Posterior vena cava (tissue), 2 donors: Measurements from ENCODE around the gene DYNC1I1. TPM values are rescaled to one million over a fixed set of nuclear protein-coding genes. Genes with fewer than 3 reads are reported as not detected.
A peak's percentile ranks its signal among the peaks of the same experiment; 100 is the strongest.

Experiments
- DNase-seq: peaks from one replicate; pipeline ENCODE4 v3.0.0-alpha.2; 2020; ENCODE audit warnings: low spot score
- intact Hi-C, 2 donors: fragments of 100-400 bp; cut with DNase I; formaldehyde crosslinking; loops; one replicate each; pipeline versions ENCODE4 v1.14.1 to v1.14.2; 2022 to 2023
- long read RNA-seq, 2 donors: library from polyadenylated mRNA; unstranded; transcript quantifications; one replicate each; pipeline ENCODE4 v2.0.0, GENCODE V29; 2020 to 2021
- total RNA-seq, 2 donors: library from RNA; stranded (reverse); fragmentation: NEBNext Ultra II Directional; extraction: Animal tissue kit (Norgen Biotek cat#: 25700); gene quantifications; one replicate each; pipeline ENCODE4 v1.2.1, GENCODE V29; 2021
- donor health status: DM: yes; HTN: yes; CAD: no.
- donor health status: DM: yes; HTN: yes; CAD: no.

Gene DYNC1I1
- 10 to 100 TPM; 15.8 to 17.9 TPM for total RNA-seq
- long read RNA-seq, donor 1, transcript DYNC1I1-205 (17 exons, 2,947 nt), result major isoform, 6 of 14 reads
- long read RNA-seq, donor 1, partial matches to known transcripts, result 3 of 14 reads
- long read RNA-seq, donor 1, other reads (novel, unspliced or antisense), result 2 of 14 reads
- long read RNA-seq, donor 2, transcript DYNC1I1-202 (16 exons, 2,843 nt), result minor isoform, 13 of 52 reads
- long read RNA-seq, donor 2, transcript DYNC1I1-205 (17 exons, 2,947 nt), result major isoform, 17 of 52 reads
- long read RNA-seq, donor 2, partial matches to known transcripts, result 13 of 52 reads
- long read RNA-seq, donor 2, other reads (novel, unspliced or antisense), result 9 of 52 reads

DNA sequence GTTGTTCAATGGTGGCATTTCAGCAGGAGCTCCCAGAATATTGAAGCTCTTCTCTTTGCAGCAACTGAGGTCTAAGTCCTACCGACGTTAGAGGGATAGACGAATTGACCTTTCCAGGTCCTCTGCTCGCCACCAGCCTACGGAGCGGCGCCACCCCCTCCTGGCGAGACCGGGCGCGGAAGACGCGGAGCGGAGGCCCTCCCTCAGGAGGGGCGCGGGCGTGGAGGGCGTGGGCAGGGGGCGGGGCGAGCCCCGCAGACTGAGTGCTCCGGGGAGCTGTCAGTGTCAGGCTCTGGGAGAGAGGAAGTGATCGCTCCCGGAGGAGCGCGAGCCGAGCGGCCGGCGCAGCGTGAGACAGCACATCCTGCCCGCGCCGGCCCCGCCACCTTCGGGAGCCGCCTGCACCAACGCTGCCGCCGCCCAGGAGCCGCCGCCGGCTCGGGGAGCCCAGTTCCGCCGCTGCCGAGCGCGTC lies at the start of gene DYNC1I1:
DYNC1I1 (plus strand) TSS at position 257 of the 473 bp plus-strand sequence. CDS start 32,176 bp downstream, outside the sequence.
- intact Hi-C loops, result loop anchor here in 1 of 2 donors (10.0 kb wide), 1 partner anchor 72 kb away; no protein-coding TSS in a partner anchor
- DNase-seq, result peak; percentile 89

DNA sequence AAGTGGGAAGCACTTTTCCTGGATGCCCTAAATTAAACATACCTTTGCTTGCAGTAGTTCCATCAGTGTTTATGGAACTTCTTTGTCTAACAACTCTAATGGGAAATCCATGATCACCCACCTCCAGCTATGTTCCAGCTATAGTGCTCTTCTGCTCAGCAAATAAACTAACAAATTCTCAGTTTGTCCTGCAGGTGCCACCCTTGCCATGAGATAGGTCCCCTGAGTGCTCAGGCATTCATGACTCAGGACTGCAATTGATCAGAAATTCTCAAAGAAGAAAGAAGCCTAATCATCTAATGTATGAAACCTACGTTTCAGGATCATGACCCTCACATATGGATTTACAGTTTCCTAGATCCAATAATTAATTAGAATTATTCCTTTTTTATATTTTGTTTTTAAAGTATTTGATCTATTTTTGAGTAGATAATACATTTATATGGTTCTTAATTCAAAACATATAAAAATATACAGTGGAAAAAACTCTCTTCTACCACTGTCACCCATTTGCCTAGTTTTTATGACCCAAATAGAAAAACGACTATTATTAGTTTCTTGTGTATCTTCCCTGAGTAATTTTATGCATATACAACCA lies 48.7 kb upstream of the DYNC1I1 start:
- intact Hi-C loops, result no loop called here
- DNase-seq, result no peak

DNA sequence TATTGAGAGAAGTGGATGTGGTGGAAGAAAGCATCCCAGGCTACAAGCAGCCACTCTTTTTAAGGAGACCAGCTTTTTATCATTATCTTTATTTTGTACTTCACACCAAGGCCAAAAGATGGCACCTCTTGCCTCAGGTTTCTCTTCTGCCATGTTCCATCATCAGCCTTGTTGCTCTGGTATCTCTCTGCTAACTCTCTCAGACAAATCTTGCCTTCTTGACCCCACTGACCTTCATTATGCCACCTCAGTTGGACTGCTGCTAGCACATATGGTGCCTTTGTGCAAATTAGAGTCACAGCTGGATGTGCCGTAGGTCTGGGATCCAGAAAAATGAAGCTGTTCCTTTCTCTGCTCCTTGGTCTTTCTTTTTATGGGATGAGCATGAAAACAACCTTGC lies 47.1 kb upstream of the DYNC1I1 start:
- intact Hi-C loops, result no loop called here
- no peak for DNase-seq

DNA sequence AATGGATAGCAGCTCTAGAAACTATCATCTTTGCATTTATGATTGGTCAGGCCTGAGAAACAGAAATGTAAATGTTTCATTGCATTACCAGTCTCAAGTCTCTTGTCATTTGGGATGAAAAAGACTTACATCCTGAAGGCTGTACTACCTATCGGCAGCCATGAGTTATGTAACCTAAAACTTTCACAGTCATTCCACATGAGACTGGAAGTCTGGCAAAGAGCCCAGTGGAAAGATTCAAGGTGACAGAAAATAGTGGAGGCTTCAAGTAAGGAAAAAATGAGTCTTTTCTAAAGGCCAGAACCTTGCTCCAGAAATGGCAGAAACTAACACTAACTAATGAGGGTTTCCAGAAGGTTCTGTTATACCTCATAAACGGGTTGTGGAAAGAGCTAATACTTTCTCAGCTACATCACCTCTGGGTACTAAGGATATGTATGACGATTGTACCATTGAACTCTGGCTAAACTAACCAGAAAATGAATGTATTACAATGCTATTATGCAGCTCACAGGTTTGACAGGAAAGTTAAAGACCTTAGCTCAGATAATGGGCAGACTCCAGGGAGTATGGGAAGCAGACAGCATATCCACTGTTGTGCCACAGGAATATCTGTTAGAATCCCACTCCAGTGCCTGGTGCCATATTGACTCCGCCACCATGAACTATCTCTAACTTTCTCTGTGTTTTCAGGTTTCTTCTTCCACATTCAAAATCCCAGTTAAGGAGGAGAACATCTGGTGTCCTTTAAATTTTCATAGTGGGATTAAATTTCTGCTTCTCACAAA lies 41.7 kb upstream of the DYNC1I1 start:
- no peak for DNase-seq
- intact Hi-C loops, result no loop called here

DNA sequence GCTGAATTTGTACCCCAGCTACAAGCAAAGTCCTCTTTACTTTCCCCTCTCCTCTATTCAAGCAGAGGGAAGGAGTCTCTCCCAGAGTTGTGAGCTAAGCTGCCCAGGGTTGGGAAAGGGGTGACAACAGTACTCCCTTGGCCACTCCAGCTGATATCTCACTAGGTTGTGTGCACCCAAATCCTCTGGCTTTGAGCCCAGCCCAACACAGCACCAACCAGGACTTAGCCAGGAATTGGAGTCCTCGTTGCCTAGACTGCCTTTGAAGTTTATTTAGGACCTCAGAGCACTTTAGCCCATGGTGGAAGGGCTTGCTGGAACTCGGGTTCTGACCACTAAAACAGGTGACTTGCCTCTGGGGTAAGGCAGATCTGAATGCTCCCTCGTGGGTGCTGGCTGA lies 35.7 kb upstream of the DYNC1I1 start:
- DNase-seq, result no peak
- intact Hi-C loops, result no loop called here

DNA sequence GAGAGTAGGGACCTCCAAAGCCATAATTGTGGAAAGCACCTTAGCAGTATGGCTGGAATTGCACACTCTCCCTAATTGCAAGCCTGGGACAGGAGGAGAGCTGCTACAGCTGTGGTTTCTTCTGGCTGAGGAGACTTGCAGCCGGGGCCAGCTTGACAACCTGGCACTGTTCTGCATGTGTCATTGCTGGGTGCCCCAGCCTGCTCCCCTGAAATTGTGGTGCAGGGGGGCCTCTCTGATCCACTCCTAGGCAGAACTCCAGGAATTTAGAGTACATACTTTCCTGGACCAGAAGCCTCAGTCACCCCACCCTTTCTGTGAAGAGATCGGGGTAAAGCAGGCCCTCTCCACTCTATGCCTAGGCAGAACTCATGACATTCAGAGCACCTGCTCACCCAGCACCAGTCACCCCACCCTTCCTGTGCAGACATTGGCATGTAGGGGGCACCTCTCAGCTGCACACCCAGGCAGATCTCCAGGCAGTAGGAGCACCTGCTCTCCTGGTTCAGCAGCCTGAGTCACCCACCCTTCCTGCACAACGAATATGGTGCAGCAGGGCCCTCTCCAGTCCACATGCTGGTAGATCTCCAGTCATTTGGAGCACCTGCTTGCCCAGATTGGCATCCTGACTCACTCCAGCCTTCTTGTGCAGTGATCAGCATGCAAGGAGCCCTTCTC lies 34.4 kb upstream of the DYNC1I1 start:
- no peak for DNase-seq
- intact Hi-C loops, result no loop called here

DNA sequence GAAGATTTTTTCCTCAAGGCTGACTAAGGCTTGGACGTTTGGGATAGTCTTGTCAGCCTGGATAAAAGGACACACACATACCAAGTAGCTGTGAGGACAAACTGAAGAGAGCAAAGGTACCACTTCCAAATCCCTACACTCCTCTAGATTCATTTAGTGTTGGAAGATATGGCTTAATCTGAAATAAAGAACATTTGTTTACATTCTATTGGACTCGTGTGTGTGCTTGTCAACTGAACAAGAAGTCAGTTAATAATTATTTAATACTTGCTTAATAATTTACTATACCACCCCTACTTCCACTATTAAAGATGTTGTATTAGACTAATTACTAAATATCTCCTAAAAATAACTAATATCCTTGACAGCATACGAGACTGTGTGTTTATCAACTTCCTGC lies 23.3 kb upstream of the DYNC1I1 start:
- intact Hi-C loops, result no loop called here
- DNase-seq, result no peak

DNA sequence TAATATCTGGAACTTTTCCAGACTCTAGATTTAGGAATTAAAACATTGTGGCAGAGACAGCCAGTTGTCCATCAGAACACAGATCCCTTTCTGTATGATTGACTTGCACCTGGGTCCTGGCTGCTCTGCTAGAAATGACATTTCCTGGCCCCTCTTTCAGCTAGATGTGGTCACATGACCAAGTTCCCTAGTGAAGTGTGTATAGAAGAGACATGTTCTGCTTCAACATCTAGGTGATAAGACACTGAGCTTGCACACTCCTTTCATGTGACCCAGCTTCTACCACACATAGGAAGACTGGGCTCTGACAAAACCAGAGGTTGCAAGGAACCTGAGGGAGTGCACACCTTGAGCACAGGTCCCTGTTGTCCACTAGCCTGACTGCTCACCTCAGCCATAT lies 22.8 kb upstream of the DYNC1I1 start:
- intact Hi-C loops, result no loop called here
- no peak for DNase-seq

DNA sequence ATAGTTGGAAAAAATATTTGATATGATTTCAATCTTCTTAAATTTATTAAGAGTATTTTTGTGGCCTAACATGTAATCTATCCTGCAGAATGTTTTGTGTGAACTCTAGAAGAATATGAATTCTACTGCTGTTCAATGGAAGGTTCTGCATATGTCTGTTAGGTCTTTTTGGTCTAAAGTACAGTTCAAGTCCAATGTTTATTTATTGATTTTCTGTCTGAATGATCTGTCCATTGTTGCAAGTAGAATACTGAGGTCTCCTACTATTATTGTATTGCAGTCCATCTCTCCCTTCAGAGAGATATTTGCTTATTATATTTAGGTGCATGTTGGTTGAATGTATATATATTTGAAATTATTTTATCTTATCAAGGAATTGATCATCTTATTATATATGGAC lies 18.9 kb upstream of the DYNC1I1 start:
- DNase-seq, result no peak
- intact Hi-C loops, result no loop called here

DNA sequence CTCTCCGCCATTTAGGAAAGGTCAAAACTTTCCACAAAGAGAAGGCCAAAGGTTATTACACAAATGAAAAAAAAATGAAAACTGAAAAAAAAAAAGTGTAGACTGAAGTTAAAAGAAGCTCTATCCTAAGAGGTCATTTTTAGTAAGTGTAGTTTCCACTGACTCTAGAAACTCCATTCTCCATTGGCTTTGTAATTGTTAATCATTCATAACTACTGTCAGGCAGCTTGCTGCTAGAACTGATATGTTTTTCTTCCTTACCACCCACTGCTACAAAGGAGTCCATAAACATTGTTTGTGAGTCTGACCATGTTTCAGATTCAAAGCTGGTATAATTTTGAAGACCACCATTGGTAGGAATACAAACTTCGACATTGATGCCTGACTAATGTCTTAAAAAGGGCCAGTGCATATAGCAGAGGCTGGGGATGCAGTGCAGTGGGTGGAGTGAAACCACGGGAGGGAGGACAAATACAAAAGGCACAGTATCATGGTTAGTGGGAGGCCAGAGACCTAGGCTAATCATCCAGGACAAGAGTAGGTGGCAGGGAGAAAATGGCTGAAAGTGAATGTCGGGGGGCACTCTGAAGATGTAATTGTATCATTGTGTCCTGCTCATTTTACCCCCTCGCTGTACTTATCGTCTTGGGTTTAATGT lies 16.9 kb upstream of the DYNC1I1 start:
- intact Hi-C loops, result no loop called here
- no peak for DNase-seq

DNA sequence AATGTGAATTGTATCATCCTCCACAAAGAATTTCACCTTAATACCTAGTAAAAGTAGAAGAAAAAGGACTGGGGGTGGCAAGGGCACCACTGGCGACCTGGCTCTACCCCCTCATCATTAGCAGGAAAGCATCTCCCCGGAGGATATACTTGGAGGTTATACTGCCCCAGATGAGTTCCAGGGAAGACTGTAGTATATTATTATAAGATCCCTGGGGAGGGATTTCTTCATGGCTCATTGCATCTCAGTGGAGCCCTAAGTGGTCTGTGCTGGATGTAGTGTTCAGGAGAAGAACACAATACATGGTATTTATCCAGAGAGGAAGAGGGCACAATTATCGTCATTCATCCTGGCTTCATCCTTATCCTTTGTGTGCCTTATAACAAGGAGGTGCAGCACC lies 14.2 kb upstream of the DYNC1I1 start:
- DNase-seq, result no peak
- intact Hi-C loops, result no loop called here

DNA sequence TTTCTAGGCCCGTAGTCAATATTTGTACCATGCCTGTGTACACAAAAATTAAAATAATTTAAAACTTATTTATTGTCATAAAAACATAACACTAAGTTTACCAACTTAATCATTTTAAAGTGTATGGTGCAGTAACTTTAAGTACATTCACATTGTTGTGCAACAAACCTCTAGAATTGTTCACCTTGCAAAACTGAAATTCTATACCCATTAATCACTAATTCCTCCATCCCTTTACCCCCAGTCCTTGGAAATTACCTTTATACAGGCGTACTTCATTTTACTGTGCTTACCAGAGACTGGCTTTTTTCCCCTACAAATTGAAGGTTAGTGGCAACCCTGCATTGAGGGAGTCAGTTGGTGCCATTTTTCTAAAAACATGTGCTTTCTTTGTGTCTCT lies 6.3 kb upstream of the DYNC1I1 start:
- no peak for DNase-seq
- intact Hi-C loops, result no loop called here

DNA sequence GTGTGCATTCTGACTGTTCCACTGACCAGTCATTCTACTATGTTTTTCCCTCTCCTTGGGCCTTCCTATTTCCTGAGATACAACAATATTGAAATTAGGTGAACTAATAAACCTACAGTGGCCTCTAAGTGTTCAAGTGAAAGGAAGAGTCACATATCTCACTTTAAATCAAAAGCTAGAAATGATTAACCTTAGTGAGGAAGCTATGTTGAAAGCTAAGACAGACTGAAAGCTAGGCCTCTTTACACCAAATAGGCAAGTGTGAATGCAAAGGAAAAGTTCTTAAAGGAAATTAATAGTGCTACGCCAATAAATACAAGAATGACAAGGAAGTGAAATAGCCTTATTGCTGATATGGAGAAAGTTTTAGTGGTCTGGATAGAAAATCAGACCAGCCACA lies 5.7 kb upstream of the DYNC1I1 start:
- no peak for DNase-seq
- intact Hi-C loops, result no loop called here

DNA sequence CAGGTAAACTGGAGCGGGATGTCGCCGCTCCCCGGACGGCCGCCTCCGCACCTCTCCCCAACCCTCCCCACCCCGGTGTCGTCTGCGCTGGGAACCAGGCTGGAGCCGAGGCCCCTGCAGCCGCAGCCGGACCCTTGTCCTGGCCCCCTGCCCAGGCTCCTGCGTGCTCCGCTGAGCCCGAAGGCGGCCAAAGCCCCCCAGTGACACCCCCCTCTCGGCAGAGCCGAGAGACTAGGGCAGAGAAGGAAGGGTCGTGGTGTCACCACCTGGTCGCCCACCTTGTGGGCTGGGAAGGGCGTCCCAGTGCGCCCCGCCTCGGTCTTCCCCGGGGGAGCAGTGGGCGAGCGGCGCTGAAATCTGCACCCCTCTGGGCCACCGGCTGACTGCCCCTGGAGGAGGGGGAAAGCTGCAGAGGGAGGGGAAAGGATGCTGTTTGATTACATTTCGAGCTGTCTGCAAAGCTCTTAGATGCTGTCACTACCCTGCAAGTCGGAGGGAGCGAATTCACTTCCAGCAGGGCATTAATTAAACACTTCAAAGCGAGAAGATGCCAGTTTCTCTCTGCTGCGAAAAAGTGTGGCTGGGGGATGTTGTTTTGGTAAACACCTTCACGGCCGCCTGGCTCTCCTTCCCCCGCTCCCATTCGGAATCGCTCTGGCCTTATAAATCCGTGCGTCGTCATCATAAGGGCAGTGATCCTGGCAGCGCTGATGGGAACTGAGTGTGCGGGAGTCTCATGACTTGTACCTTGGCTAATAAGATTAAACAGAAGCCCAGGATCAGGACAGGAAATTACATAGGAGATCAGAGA lies 622 bp downstream of the DYNC1I1 start:
- peak; percentile 81 for DNase-seq
- intact Hi-C loops, result loop anchor here in 1 of 2 donors (10.0 kb wide), 1 partner anchor 72 kb away; no protein-coding TSS in a partner anchor

DNA sequence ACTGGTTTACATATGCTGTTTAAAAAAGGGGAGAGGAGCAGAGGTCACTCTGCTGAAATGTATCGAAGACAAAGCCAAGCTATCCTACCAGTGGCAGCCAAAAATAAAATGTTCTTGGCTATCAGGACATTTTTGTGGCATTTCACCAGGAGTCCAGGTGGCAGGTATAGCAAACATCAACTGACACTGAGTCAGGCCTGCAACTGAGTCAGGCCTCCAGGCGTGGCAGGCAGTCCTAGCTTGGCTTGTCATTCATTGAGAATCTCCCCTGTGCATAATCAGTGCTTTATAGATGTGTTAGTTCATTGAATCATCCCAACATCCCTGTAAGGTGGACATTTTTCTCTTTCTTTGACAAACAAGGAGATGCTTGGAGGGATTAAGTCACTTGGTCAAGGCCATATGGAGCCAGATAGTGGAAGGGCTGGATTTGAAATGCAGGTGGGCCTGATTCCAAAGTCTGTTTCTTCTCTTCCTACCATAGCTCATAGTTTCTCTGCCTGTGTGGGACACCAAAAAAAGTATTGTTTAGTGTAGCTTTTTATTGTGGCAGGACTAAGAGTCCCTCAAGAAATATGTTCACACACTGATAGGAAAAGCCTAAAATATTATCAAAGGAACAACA lies 4.3 kb downstream of the DYNC1I1 start:
- no peak for DNase-seq
- intact Hi-C loops, result loop anchor here in 1 of 2 donors (10.0 kb wide), 1 partner anchor 68 kb away; no protein-coding TSS in a partner anchor

DNA sequence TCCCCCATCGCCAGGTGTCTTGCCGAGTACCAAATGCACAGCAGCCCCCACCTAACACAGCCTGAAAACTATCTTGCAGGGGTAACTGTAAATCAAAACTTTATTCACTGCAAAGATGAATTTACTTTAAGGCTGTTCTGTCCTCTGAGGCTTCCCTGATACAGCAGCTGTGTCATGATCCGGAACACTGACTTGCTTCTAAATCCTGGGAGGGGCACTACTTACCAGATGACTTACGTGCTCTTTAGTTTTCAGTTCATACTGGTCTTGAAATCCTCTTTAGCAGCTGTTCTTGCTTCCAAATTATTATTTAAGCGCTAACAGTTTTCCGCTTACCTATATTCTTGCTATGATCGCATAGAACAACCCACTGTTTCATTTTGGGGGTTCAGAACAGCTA lies 4.9 kb downstream of the DYNC1I1 start:
- intact Hi-C loops, result loop anchor here in 1 of 2 donors (10.0 kb wide), 1 partner anchor 68 kb away; no protein-coding TSS in a partner anchor
- no peak for DNase-seq

DNA sequence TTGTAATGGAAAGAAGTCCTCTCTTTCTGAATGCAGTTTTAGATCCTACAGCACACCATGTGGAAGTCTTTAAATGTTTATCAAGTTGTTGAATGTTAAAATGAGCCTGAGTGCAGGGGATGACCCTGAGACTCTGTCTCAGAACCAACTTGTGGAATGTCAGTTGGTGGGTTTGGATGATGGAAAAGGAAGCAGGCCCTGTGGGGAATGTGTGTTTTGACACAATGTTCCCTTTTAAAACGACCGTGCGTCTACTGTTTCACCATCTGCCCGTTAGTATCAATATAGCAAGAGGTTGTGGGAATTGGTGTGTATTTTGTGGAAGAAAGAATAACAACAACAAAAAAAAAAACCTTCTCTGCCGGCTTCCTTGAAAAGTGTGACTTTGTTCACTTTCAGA lies 8.3 kb downstream of the DYNC1I1 start:
- no peak for DNase-seq
- intact Hi-C loops, result no loop called here
